Stomach (tissue), 9 donors: ENCODE data around the gene PRKRA. TPM values are rescaled to one million over a fixed set of nuclear protein-coding genes. Genes with fewer than 3 reads are reported as not detected.

Experiments used
- DNase-seq, 2 donors: peaks; one replicate each; pipeline versions ENCODE4 v3.0.0 to v3.0.0-alpha.2; 2013 to 2019
- H3K27ac ChIP-seq, 5 donors: fragments of 200-600 bp in 4 of 5; sonication (generic) in 4 of 5; one replicate each; pipeline ENCODE4 v1.5.1; 2013 to 2019; ENCODE audit warnings: mild to moderate bottlenecking in 1 of 5, moderate library complexity in 1 of 5
- H3K27me3 ChIP-seq, 3 donors: fragments of 200-600 bp; sonication (generic); one replicate each; pipeline ENCODE4 v1.5.1; 2017 to 2019; ENCODE audit warnings: mixed run types in 1 of 3
- H3K36me3 ChIP-seq, 4 donors: fragments of 200-600 bp; sonication (generic); 1 replicate in 3 of 4; 2 replicates in 1 of 4; pipeline ENCODE4 v1.5.1; 2016 to 2019
- H3K4me1 ChIP-seq, 4 donors: fragments of 200-600 bp; sonication (generic); one replicate each; pipeline ENCODE4 v1.5.1; 2016 to 2019
- H3K4me3 ChIP-seq, 4 donors: fragments of 200-600 bp; sonication (generic) in 3 of 4; one replicate each; pipeline ENCODE4 v1.5.1; 2016 to 2019; ENCODE audit warnings: mild to moderate bottlenecking in 1 of 4
- H3K9me3 ChIP-seq, 4 donors: fragments of 200-600 bp; sonication (generic); one replicate each; pipeline ENCODE4 v1.5.1; 2016 to 2019
- EP300 ChIP-seq: sonication (generic); formaldehyde crosslinking; IDR thresholded peaks from one replicate; pipeline ENCODE4 v1.6.1; 2017; ENCODE audit warnings: antibody characterized with exemption
- POLR2A ChIP-seq, 4 donors: fragments of 450-650 bp; IDR thresholded peaks; one replicate each; pipeline ENCODE4 v1.6.1; 2016; ENCODE audit warnings: antibody characterized with exemption in 4 of 4, control low read depth in 2 of 4, mild to moderate bottlenecking in 1 of 4, moderate library complexity in 1 of 4
- POLR2AphosphoS5 ChIP-seq, 3 donors: sonication (generic); formaldehyde crosslinking; IDR thresholded peaks; one replicate each; pipeline ENCODE4 v1.6.1; 2016; ENCODE audit warnings: antibody characterized with exemption in 3 of 3
- WGBS, 5 donors: extraction: QIAGEN DNeasy Blood & Tissue Kit in 3 of 5; methylation state at CpG; one replicate each; pipeline versions ENCODE4 v1.1.5 to v1.1.7; 2013 to 2018; 5-methylcytosine and 5-hydroxymethylcytosine counted together
- intact Hi-C: fragments of 100-400 bp; cut with DNase I; formaldehyde crosslinking; loops from one replicate; pipeline ENCODE4 v1.15.1; 2023; ENCODE audit warnings: low total_unique reads
- polyA plus RNA-seq, 3 donors: library from polyadenylated mRNA; stranded (reverse); fragments of 200-250 nt; gene quantifications; one replicate each; pipeline ENCODE4 v1.2.3, GENCODE V29; 2013
- total RNA-seq, 5 donors: library from RNA; depleted of rRNA; stranded (reverse); fragments of >200 nt; gene quantifications; one replicate each; pipeline versions ENCODE4 v1.1.0 to v1.2.3, GENCODE V29; 2014 to 2016
- TF ChIP-seq, protein P1 (sequence below), 7 experiments: fragments of 450-650 bp in 4 of 7; fragments of 200-600 bp in 3 of 7; sonication (generic) in 3 of 7; IDR thresholded peaks; one replicate each; pipeline ENCODE4 v1.5.1; 2016 to 2019; ENCODE audit warnings: antibody characterized with exemption in 7 of 7, control low read depth in 2 of 7, mild to moderate bottlenecking in 1 of 7
- donor health status: healthy with polysubstance abuse.
- donor health status: Bipolar disorder and iron deficiency.
- donor health status: healthy.

PRKRA gene
- total and polyA plus RNA-seq, 8 donors, result 30.6 to 145 (median 63.7) TPM

DNA sequence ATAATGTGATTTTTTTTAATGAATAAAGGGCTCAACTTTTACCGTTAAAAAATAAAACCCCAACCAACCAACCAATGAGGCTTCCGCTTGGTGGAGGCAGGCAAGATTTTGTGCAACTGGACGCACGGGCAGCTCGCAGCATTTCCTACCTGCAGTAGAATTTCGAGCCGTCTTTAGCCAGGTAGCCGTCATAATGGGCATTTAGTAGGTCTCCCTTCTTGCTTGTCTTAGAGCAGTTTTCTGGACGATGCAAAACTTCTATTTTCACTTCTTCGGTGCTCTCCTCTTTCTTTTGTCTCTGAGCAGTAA, 27.1 kb upstream of the PRKRA start:
- no peak for DNase-seq
- Histone ChIP-seq H3K4me3 (peak overlapping the region; percentile 56 to 69 (median 62)), H3K36me3 (no peaks in the 10 kb centered on the region), H3K4me1 (peaks cover 34 to 52% (median 45%) of the 10 kb centered on the region in 4 donors), H3K27me3 (no peaks in the 10 kb centered on the region), H3K9me3 (no peaks in the 10 kb centered on the region), H3K27ac (peak overlapping the region; percentile 86 to 97 (median 95))
- no peak for TF ChIP-seq POLR2AphosphoS5 (IDR thresholded peaks at IDR 0.05)
- TF ChIP-seq POLR2A (IDR thresholded peaks at IDR 0.05), result no peak
- no peak for TF ChIP-seq EP300
- TF ChIP-seq, protein P1, sequence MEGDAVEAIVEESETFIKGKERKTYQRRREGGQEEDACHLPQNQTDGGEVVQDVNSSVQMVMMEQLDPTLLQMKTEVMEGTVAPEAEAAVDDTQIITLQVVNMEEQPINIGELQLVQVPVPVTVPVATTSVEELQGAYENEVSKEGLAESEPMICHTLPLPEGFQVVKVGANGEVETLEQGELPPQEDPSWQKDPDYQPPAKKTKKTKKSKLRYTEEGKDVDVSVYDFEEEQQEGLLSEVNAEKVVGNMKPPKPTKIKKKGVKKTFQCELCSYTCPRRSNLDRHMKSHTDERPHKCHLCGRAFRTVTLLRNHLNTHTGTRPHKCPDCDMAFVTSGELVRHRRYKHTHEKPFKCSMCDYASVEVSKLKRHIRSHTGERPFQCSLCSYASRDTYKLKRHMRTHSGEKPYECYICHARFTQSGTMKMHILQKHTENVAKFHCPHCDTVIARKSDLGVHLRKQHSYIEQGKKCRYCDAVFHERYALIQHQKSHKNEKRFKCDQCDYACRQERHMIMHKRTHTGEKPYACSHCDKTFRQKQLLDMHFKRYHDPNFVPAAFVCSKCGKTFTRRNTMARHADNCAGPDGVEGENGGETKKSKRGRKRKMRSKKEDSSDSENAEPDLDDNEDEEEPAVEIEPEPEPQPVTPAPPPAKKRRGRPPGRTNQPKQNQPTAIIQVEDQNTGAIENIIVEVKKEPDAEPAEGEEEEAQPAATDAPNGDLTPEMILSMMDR (IDR thresholded peaks at IDR 0.05), result no peak
- WGBS, 5 donors, result 0 to 1% (median 1%) methylated on average over 10 of the region's 10 CpGs
- intact Hi-C loops, result no loop called here

DNA sequence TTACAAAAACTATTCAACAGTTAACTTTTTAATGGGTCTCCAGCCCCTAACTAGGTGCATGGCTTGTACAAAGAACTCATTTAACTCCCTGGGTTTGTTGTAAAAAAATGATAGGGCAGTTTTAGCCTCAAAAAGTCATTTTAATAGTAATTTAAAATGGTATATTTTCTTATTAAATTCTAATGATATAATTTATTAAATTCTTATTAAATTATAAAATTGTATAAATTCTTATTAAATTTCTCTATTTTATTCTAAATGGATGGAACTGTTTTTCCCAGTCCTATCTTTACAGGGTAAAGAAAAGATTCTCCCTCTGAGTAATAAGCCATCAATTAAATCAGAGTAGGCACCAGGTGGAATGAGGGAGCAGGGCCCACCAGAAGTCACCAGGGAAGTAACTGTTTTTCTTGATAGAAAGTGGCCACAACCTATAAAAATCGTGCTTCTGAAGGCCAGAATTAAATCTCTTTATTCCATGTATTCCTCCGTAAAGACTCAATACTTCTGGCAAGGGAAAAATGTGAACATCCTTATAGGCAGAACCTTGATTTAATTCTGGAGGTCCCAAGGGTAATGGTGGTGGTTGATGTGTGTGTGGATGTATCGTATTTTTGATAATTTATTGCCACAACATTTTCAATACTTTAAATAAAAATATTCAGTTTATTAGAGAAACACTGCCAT, 26.6 kb upstream of the PRKRA start:
- TF ChIP-seq EP300, result no peak
- no peak for TF ChIP-seq POLR2A (IDR thresholded peaks at IDR 0.05)
- TF ChIP-seq, protein P1 (IDR thresholded peaks at IDR 0.05), result no peak

DNA sequence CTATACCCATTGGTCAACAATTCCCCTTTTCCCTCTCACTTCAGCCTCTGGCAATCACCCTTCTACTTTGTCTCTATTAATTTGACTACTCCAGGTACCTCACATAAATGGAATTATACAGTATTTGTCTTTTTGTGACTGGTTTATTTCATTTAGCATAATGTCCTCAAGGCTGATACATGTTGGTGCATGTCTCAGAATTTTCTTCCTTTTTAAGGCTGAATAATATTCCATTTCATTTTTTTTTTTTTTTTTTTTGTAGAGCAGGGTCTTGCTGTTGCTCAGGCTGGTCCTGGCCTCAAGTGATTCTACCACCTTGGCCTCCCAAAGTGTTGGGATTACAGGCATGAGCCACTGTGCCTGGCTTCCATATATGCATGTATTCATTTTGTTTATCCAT, 25.5 kb upstream of the PRKRA start:
- intact Hi-C loops, result no loop called here
- Histone ChIP-seq H3K27ac (no peak overlapping the region), H3K27me3 (no peaks in the 10 kb centered on the region), H3K36me3 (no peaks in the 10 kb centered on the region), H3K9me3 (no peaks in the 10 kb centered on the region), H3K4me1 (peaks cover 18 to 36% (median 29%) of the 10 kb centered on the region in 4 donors), H3K4me3 (no peak overlapping the region)
- no peak for DNase-seq
- TF ChIP-seq POLR2A (IDR thresholded peaks at IDR 0.05), result no peak
- TF ChIP-seq POLR2AphosphoS5 (IDR thresholded peaks at IDR 0.05), result no peak
- no peak for TF ChIP-seq EP300

More for the DNA sequence above, 26.6 kb upstream of the PRKRA start:
- intact Hi-C loops, result no loop called here
- no peak for DNase-seq
- peak overlapping the region; percentile 56 to 69 (median 62) for H3K4me3 ChIP-seq
- no peaks in the 10 kb centered on the region for H3K36me3 ChIP-seq
- WGBS, 5 donors, result 5 to 15% (median 8%) methylated on average over 3 of the region's 3 CpGs
- H3K27ac ChIP-seq, result peak overlapping the region in 4 of 5 donors; percentile 92 to 97 (median 96)
- no peaks in the 10 kb centered on the region for H3K9me3 ChIP-seq
- peaks cover 30 to 47% (median 40%) of the 10 kb centered on the region in 4 donors for H3K4me1 ChIP-seq
- no peaks in the 10 kb centered on the region for H3K27me3 ChIP-seq

DNA sequence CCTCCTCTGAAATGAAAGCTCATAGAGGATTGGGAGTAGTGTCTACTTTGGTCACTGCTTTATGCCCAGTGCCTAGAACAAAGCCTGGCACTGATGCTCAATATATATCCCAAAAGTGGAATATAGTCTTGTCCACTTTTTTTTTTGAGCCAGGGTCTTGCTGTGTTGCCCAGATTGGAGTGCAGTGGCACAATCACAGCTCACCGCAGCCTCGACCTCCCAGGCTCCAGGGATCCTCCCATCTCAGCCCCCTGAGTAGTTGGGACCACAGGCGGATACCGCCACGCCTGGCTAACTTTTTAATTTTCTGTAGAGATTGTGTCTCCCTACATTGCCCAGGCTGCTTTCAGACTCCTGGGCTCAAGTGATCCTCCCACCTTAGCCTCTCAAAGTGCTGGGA, 23.6 kb upstream of the PRKRA start:
- no peak for TF ChIP-seq EP300
- no peak overlapping the region for H3K27ac ChIP-seq
- H3K36me3 ChIP-seq, result peaks cover 0 to under 1% (median under 1%) of the 10 kb centered on the region in 4 donors
- no peak for DNase-seq
- 93 to 100% (median 98%) methylated on average over 5 of the region's 5 CpGs for WGBS, 5 donors
- H3K4me1 ChIP-seq, result peaks cover 8 to 27% (median 17%) of the 10 kb centered on the region in 4 donors
- no peaks in the 10 kb centered on the region for H3K9me3 ChIP-seq
- H3K27me3 ChIP-seq, result no peaks in the 10 kb centered on the region
- no peak overlapping the region for H3K4me3 ChIP-seq
- intact Hi-C loops, result no loop called here

DNA sequence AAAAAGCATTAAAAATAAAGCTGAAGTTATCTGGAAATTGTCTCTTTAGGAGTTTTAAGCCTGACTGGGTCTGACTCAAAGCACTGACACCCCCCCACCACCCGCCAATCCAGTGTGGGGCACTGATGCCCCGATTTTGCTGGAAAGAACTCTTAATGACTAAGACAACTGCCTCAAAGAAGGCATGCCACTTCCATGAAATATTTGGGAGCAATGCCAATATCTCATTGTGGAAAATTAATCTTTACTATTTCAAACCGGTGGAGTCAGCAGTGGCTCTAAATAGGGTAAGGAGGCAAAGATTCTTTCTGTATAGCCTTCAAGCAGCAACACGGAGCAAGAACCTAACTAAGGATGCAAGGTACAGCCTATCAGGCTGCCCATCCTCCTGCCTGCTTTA, 23.0 kb upstream of the PRKRA start:
- WGBS, 5 donors, result 64 to 70% (median 67%) methylated on average over 4 of the region's 4 CpGs

More for the DNA sequence above, 23.0 kb upstream of the PRKRA start:
- H3K36me3 ChIP-seq, result peaks cover 0 to 7% (median 5%) of the 10 kb centered on the region in 4 donors
- DNase-seq, result no peak
- H3K27me3 ChIP-seq, result no peaks in the 10 kb centered on the region
- H3K4me3 ChIP-seq, result no peak overlapping the region
- no peaks in the 10 kb centered on the region for H3K9me3 ChIP-seq
- TF ChIP-seq POLR2A (IDR thresholded peaks at IDR 0.05), result no peak
- TF ChIP-seq POLR2AphosphoS5 (IDR thresholded peaks at IDR 0.05), result no peak
- TF ChIP-seq, protein P1 (IDR thresholded peaks at IDR 0.05), result no peak
- TF ChIP-seq EP300, result no peak
- intact Hi-C loops, result no loop called here
- no peak overlapping the region for H3K27ac ChIP-seq
- peaks cover 5 to 20% (median 11%) of the 10 kb centered on the region in 4 donors for H3K4me1 ChIP-seq
